Glutamatergic neuron (in vitro differentiated cells): ENCODE data around the gene SDCCAG8. TPM values are rescaled to one million over a fixed set of nuclear protein-coding genes. Genes with fewer than 3 reads are reported as not detected.

Experiments used
- DNase-seq: peaks from one replicate; pipeline ENCODE4 v3.0.0; 2022
- H3K27ac Mint-ChIP-seq: one replicate; pipeline ENCODE4 v1.8.0; 2020; ENCODE audit warnings: mild to moderate bottlenecking, mixed read lengths, inconsistent platforms; ENCODE audit not compliant: unreplicated experiment
- H3K27me3 Mint-ChIP-seq: one replicate; pipeline ENCODE4 v1.8.0; 2020; ENCODE audit warnings: mild to moderate bottlenecking, moderate library complexity, mixed read lengths, inconsistent platforms; ENCODE audit not compliant: unreplicated experiment
- H3K36me3 Mint-ChIP-seq: one replicate; pipeline ENCODE4 v1.8.0; 2020; ENCODE audit warnings: mild to moderate bottlenecking, mixed read lengths, inconsistent platforms; ENCODE audit not compliant: unreplicated experiment
- H3K4me1 Mint-ChIP-seq: one replicate; pipeline ENCODE4 v1.8.0; 2020; ENCODE audit warnings: mild to moderate bottlenecking, low read depth, mixed read lengths, inconsistent platforms; ENCODE audit not compliant: unreplicated experiment
- H3K4me3 Mint-ChIP-seq: one replicate; pipeline ENCODE4 v1.8.0; 2020; ENCODE audit warnings: mild to moderate bottlenecking, mixed read lengths, inconsistent platforms; ENCODE audit not compliant: unreplicated experiment
- H3K9me3 Mint-ChIP-seq: one replicate; pipeline ENCODE4 v1.8.0; 2020; ENCODE audit warnings: mild to moderate bottlenecking, moderate library complexity, mixed read lengths, inconsistent platforms; ENCODE audit not compliant: unreplicated experiment
- total RNA-seq: library from RNA; stranded (reverse); fragmentation: NEBNext Ultra II Directional; extraction: Animal tissue kit (Norgen Biotek cat#: 25700); gene quantifications from one replicate; pipeline ENCODE4 v1.2.1, GENCODE V29; 2021; ENCODE audit not compliant: unreplicated experiment
- TF ChIP-seq, protein P1 (sequence below): fragments of 200-600 bp; sonication (generic); IDR thresholded peaks from one replicate; pipeline ENCODE4 v1.5.0; 2021; ENCODE audit not compliant: partially characterized antibody, unreplicated experiment

The SDCCAG8 gene
- total RNA-seq, 1 donor from 2014 or later = 52.8 TPM

DNA sequence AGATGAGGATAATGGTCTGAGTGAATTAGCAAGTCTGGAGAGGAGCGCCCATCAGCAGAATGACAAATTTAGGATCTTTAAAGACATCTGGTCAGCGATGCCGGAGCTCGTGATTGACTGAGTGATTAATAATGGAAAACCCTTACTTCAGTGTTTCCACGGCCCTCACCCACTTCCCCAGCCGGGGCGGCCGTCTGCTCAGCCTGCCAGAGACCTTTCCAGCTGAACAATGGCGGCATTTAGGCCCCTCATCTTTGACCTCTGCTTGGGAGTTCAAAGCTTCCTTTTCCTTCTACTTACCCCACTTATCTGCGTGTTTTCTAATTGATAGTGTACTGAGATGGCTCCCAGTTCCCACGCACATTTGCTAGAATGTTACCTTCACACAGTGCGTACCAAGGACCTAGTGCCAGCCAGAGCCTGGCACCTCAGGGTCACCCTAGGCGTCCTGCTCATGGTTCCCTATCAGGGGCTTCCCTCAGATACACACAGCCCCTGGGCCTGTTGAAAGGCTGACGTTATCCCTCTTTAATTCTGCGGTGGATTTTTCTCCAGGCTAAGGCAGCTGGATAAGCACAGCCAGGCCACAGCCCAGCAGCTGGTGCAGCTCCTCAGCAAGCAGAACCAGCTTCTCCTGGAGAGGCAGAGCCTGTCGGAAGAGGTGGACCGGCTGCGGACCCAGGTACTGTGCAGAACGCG, 232.8 kb downstream of the SDCCAG8 start:
- H3K27me3 Mint-ChIP-seq = peaks cover 22% of the 10 kb centered on the region
- H3K36me3 Mint-ChIP-seq = no peaks in the 10 kb centered on the region
- no peak for DNase-seq
- H3K27ac Mint-ChIP-seq = peak overlapping the region; percentile 90
- TF ChIP-seq, protein P1, sequence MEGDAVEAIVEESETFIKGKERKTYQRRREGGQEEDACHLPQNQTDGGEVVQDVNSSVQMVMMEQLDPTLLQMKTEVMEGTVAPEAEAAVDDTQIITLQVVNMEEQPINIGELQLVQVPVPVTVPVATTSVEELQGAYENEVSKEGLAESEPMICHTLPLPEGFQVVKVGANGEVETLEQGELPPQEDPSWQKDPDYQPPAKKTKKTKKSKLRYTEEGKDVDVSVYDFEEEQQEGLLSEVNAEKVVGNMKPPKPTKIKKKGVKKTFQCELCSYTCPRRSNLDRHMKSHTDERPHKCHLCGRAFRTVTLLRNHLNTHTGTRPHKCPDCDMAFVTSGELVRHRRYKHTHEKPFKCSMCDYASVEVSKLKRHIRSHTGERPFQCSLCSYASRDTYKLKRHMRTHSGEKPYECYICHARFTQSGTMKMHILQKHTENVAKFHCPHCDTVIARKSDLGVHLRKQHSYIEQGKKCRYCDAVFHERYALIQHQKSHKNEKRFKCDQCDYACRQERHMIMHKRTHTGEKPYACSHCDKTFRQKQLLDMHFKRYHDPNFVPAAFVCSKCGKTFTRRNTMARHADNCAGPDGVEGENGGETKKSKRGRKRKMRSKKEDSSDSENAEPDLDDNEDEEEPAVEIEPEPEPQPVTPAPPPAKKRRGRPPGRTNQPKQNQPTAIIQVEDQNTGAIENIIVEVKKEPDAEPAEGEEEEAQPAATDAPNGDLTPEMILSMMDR = no peak
- peaks cover 46% of the 10 kb centered on the region for H3K4me1 Mint-ChIP-seq
- H3K4me3 Mint-ChIP-seq = peak overlapping the region; percentile 74
- H3K9me3 Mint-ChIP-seq = peaks cover 22% of the 10 kb centered on the region

DNA sequence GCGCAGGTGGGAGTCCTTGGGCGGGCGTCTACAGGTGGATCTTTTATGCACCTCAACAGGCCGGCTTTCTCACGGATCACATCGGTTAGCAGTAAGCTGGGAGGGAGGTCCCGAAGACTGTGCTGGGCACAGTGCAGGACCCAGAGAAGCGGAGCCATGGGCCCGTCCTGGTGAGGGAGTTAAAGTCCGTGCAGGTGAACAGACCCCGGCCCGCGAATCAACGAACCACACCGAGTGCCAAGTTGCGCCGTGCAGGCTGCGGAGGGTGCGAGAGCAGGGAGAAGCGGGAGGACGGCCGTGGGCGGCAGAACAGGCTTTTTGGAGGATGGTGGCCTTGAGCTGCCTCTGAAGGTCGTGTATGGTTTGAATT, 233.3 kb downstream of the SDCCAG8 start:
- TF ChIP-seq, protein P1 = no peak
- Mint-ChIP-seq H3K9me3 (peaks cover 23% of the 10 kb centered on the region), H3K27ac (peak overlapping the region; percentile 90), H3K4me1 (peaks cover 46% of the 10 kb centered on the region), H3K4me3 (peak overlapping the region; percentile 74), H3K36me3 (no peaks in the 10 kb centered on the region), H3K27me3 (peaks cover 17% of the 10 kb centered on the region)
- DNase-seq = no peak

DNA sequence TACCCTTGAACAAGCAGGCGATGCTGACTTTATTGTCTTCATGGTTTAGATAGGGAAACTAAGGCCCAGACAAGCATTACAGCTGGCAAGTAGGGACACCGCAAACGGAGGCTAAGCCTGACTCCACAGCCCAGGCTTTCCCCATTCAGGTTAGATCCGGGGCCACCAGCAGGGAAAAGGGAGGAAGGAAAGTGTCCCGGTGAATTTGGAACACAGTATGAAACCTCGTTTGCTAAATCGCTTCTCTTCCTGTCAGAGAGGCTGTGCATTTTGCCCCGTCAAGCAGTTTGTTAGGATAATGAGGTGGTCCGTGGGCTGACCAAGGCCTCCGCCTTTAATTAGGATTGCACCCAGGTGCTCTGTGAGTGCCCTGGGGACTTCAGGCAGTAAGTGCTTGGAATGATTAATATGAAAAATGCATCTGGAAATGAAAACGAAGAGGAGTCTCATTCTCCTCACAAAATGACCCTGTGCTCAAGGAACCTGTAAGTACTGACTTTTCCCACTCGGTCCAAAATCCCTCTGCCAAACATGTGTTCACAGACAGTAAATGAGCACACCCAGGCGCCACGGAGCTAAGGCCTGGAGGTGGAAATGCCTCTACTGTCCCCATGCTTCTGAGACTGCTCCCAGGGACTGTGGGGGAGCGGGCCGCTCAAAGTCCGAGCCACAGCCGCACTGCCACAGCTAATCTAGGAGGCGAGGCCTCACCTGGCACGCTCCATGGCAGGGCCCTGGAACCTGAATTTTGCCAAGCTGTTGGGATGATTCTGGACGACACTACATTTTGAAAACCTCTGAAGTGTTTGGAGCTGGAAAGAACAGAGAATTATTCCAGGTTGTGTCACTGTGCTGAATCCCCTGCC, 234.1 kb downstream of the SDCCAG8 start:
- no peak for DNase-seq
- peaks cover 30% of the 10 kb centered on the region for H3K9me3 Mint-ChIP-seq
- H3K27me3 Mint-ChIP-seq = peaks cover 14% of the 10 kb centered on the region
- H3K36me3 Mint-ChIP-seq = no peaks in the 10 kb centered on the region
- H3K27ac Mint-ChIP-seq = peak overlapping the region; percentile 80
- peak overlapping the region; percentile 74 for H3K4me3 Mint-ChIP-seq
- peaks cover 50% of the 10 kb centered on the region for H3K4me1 Mint-ChIP-seq
- TF ChIP-seq, protein P1 = no peak

DNA sequence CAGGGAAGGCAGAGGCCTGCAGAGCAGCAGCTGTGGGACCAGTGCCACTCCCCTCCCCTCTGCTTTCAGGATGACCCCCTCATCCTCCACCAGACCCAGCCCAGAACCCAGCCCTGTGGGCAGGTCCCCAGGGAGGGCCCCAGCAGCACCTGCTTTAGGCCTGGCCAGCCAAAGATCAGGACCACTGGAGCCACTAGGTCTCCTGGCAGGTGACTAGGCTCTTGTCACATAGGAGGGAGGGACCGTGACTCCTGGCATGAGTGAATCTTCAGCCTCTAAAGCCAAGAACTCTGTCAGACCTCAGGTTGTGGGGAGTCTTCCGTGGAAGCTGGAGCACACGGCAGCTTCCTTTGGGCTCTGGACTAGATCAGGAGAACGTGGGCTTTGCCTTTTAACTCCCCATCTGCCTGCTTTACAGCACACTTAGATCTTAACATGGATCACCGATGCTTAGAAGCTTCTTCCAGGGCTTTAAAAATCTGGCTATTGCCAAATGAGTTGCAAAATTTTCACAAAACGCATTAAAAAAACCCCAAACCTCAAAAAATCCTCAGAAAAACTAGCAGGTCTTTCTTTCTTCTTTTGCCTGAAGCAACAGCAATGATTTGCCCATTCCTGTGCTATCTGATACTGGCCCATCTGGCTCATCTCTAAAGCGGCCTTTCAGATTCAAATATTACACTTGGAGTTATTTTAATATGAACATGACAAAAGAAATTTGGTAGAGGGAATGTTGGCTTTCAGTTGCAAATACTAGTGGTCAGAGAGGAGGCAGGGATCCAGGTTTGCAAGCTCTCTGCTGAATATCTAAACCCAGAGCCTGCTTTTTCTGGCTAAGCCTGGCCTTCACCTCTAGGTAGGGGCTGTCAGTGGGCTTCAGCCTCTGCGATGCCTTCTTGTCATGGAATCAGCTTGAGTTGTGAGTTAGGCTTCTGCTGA, 235.2 kb downstream of the SDCCAG8 start:
- peaks cover 55% of the 10 kb centered on the region for H3K4me1 Mint-ChIP-seq
- no peak for DNase-seq
- H3K9me3 Mint-ChIP-seq = peaks cover 30% of the 10 kb centered on the region
- H3K27me3 Mint-ChIP-seq = peaks cover 14% of the 10 kb centered on the region
- TF ChIP-seq, protein P1 = no peak
- peak overlapping the region; percentile 82 for H3K27ac Mint-ChIP-seq
- peak overlapping the region; percentile 30 for H3K4me3 Mint-ChIP-seq
- H3K36me3 Mint-ChIP-seq = no peaks in the 10 kb centered on the region
